DMS 273 treated with DMSO at 0.1 percent for 48 hours (cell line): ENCODE measurements around the gene MRTFA.

Experiments used
- DNase-seq: peaks from one replicate; lab custom pipeline; 2025; lab: John Stamatoyannopoulos, UW

MRTFA gene

GRCh38 chr22:40426594-40427333 lies 209.8 kb downstream of the MRTFA start:
- DNase-seq: no peak

- no peak for DNase-seq
Observed at GRCh38 chr22:40425082-40425481, 211.4 kb downstream of the MRTFA start.

- no peak for DNase-seq
Observed at GRCh38 chr22:40423882-40424640, 212.5 kb downstream of the MRTFA start.

- DNase-seq: no peak
Observed at GRCh38 chr22:40423310-40423688, 213.2 kb downstream of the MRTFA start.

GRCh38 chr22:40422558-40423309 lies 213.8 kb downstream of the MRTFA start:
- no peak for DNase-seq

GRCh38 chr22:40421941-40422340 lies 214.6 kb downstream of the MRTFA start:
- DNase-seq: no peak

GRCh38 chr22:40421082-40421350 lies 215.5 kb downstream of the MRTFA start:
- no peak for DNase-seq

GRCh38 chr22:40420341-40421081 lies 216.0 kb downstream of the MRTFA start:
- no peak for DNase-seq

GRCh38 chr22:40419718-40420117 lies 216.8 kb downstream of the MRTFA start:
- no peak for DNase-seq

- peak; percentile 71 for DNase-seq
Observed at GRCh38 chr22:40418366-40419201, 217.9 kb downstream of the MRTFA start.

- no peak for DNase-seq
Observed at GRCh38 chr22:40417881-40418280, 218.6 kb downstream of the MRTFA start.

- DNase-seq: no peak
Observed at GRCh38 chr22:40417041-40417440, 219.5 kb downstream of the MRTFA start.

- DNase-seq: no peak
Observed at GRCh38 chr22:40416636-40417035, 219.9 kb downstream of the MRTFA start.

- no peak for DNase-seq
Observed at GRCh38 chr22:40416267-40416570, 220.3 kb downstream of the MRTFA start.

GRCh38 chr22:40415531-40416266 lies 220.8 kb downstream of the MRTFA start:
- no peak for DNase-seq

- no peak for DNase-seq
Observed at GRCh38 chr22:40414838-40415505, 221.5 kb downstream of the MRTFA start.

GRCh38 chr22:40414311-40414710 lies 222.2 kb downstream of the MRTFA start:
- DNase-seq: no peak

GRCh38 chr22:40413873-40414272 lies 222.6 kb downstream of the MRTFA start:
- no peak for DNase-seq

GRCh38 chr22:40412441-40412840 lies 224.1 kb downstream of the MRTFA start:
- no peak for DNase-seq

GRCh38 chr22:40411506-40411861 lies 225.0 kb downstream of the MRTFA start:
- no peak for DNase-seq
